Right lobe of liver (tissue), 6 donors: ENCODE data around the gene LZTFL1. TPM values are rescaled to one million over a fixed set of nuclear protein-coding genes. Genes with fewer than 3 reads are reported as not detected.
A peak's percentile ranks its signal among the peaks of the same experiment; 100 is the strongest.

Experiments used
- ATAC-seq, 4 donors: fragments of 200-7000 bp; cut with Tn5 transposase; one replicate each; pipeline ENCODE4 v1.9.1; 2020; ENCODE audit warnings: mild to moderate bottlenecking in 4 of 4, moderate library complexity in 4 of 4
- DNase-seq, 3 donors: peaks; one replicate each; pipeline ENCODE4 v3.0.0-alpha.2; 2020
- H3K27ac ChIP-seq, 3 donors: fragments of 200-600 bp; one replicate each; pipeline ENCODE4 v1.8.0; 2022
- H3K27me3 ChIP-seq, 2 donors: fragments of 200-600 bp; one replicate each; pipeline ENCODE4 v1.8.0; 2022
- H3K36me3 ChIP-seq, 4 donors: fragments of 200-600 bp; sonication (generic) in 1 of 4; one replicate each; pipeline versions ENCODE4 v1.5.1 to v1.8.0; 2017 to 2022; ENCODE audit warnings: control low read depth in 1 of 4
- H3K4me1 ChIP-seq, 4 donors: fragments of 200-600 bp; sonication (generic) in 1 of 4; one replicate each; pipeline versions ENCODE4 v1.5.1 to v1.8.0; 2017 to 2022; ENCODE audit warnings: control low read depth in 1 of 4
- H3K4me3 ChIP-seq, 3 donors: fragments of 200-600 bp; one replicate each; pipeline ENCODE4 v1.8.0; 2022
- H3K9me3 ChIP-seq, 4 donors: fragments of 200-600 bp; sonication (generic) in 1 of 4; one replicate each; pipeline versions ENCODE4 v1.5.1 to v1.8.0; 2017 to 2022; ENCODE audit warnings: control low read depth in 1 of 4
- CTCF ChIP-seq, 4 donors: fragments of 200-600 bp in 3 of 4; fragments of 450-650 bp in 1 of 4; IDR thresholded peaks; one replicate each; pipeline versions ENCODE4 v1.5.1 to v1.8.0; 2016 to 2022; ENCODE audit warnings: antibody characterized with exemption in 4 of 4, mild to moderate bottlenecking in 2 of 4
- POLR2A ChIP-seq: fragments of 450-650 bp; IDR thresholded peaks from one replicate; pipeline ENCODE4 v1.6.1; 2017; ENCODE audit warnings: antibody characterized with exemption, mild to moderate bottlenecking
- WGBS: methylation state at CpG from one replicate; pipeline ENCODE4 v1.1.6; 2018; ENCODE audit warnings: low coverage, low lambda C conversion rate; ENCODE audit not compliant: insufficient coverage; ENCODE audit errors: missing lambda C conversion rate; 5-methylcytosine and 5-hydroxymethylcytosine counted together
- intact Hi-C, 2 donors: fragments of 100-400 bp; cut with DNase I; formaldehyde crosslinking; loops; one replicate each; pipeline versions ENCODE4 v1.11.2 to v1.14.1; 2022
- long read RNA-seq: library from polyadenylated mRNA; unstranded; transcript quantifications from one replicate; pipeline ENCODE4 v2.0.0, GENCODE V29; 2019
- total RNA-seq, 6 experiments: library from RNA; depleted of rRNA in 2 of 6; stranded (reverse); fragments of >200 nt in 2 of 6; fragmentation: NEBNext Ultra II Directional in 3 of 6; extraction: Animal tissue kit (Norgen Biotek cat#: 25700) in 3 of 6; gene quantifications; one replicate each; pipeline versions ENCODE4 v1.1.0 to v1.2.4, GENCODE V29; 2016 to 2023
- donor health status: DM: no; HTN: yes; CAD: no.
- donor health status: DM: no; HTN: no; CAD: no.
- donor health status: DM: no; HTN: no; CAD: no.
- donor health status: DM: no; HTN: yes; CAD: no.
- donor health status: DM: no; HTN: yes; CAD: no.

LZTFL1 gene
- 10 to 100 TPM in 1 of 6 experiments, 1 to 10 TPM in 5; 2.6 to 12.8 (median 6.0) TPM for total RNA-seq
- long read RNA-seq, full-length matches to known transcripts: 1 of 2 reads
- long read RNA-seq, partial matches to known transcripts: 1 of 2 reads
- long read RNA-seq, other reads (novel, unspliced or antisense): 0 of 2 reads

- ATAC-seq: peak; percentile 90 to 95 (median 94)
- H3K4me3 ChIP-seq: peak within 1 kb of the TSS; percentile 87 to 91 (median 90)
- H3K36me3 ChIP-seq: no peaks in the 10 kb centered on the region
- 0% methylated on average over 19 of the region's 49 CpGs for WGBS
- H3K27ac ChIP-seq: no peak within 1 kb of the TSS
- intact Hi-C loops: no loop called here
- peaks cover 0 to 22% (median 7%) of the 10 kb centered on the region in 4 donors for H3K4me1 ChIP-seq
- no peak for TF ChIP-seq CTCF (IDR thresholded peaks at IDR 0.05)
- TF ChIP-seq POLR2A: peak; percentile 18
- H3K9me3 ChIP-seq: no peaks in the 10 kb centered on the region
- no peaks in the 10 kb centered on the region for H3K27me3 ChIP-seq
- peak; percentile 87 to 94 (median 90) for DNase-seq
Observed at GRCh38 chr3:45841757-45842491, at the start of gene LZTFL1. TSS of gene LZTFL1 (minus strand) at chr3:45842119. CDS start at chr3:45841991, 128 bp downstream.

GRCh38 chr3:45890405-45890804, 48.5 kb upstream of the LZTFL1 start:
- Histone ChIP-seq H3K4me3 (no peak overlapping the region), H3K36me3 (no peaks in the 10 kb centered on the region), H3K27me3 (no peaks in the 10 kb centered on the region), H3K9me3 (no peaks in the 10 kb centered on the region), H3K27ac (no peak overlapping the region), H3K4me1 (no peaks in the 10 kb centered on the region)
- TF ChIP-seq CTCF (IDR thresholded peaks at IDR 0.05) (no peak), POLR2A (no peak)
- intact Hi-C loops: no loop called here
- ATAC-seq (no peak), DNase-seq (no peak)
- WGBS: 33% methylated on average over 3 of the region's 3 CpGs

- DNase-seq: no peak
Observed at GRCh38 chr3:45889337-45889736, 47.4 kb upstream of the LZTFL1 start.

GRCh38 chr3:45887759-45888511, 46.0 kb upstream of the LZTFL1 start:
- Histone ChIP-seq H3K4me1 (no peaks in the 10 kb centered on the region), H3K36me3 (no peaks in the 10 kb centered on the region), H3K9me3 (no peaks in the 10 kb centered on the region), H3K27ac (no peak overlapping the region), H3K4me3 (no peak overlapping the region), H3K27me3 (no peaks in the 10 kb centered on the region)
- WGBS: 65% methylated on average over 7 of the region's 7 CpGs
- no peak for TF ChIP-seq POLR2A
- TF ChIP-seq CTCF (IDR thresholded peaks at IDR 0.05): no peak
- ATAC-seq (no peak), DNase-seq (no peak)
- intact Hi-C loops: no loop called here

More at GRCh38 chr3:45889337-45889736, 47.4 kb upstream of the LZTFL1 start:
- ATAC-seq: no peak
- Histone ChIP-seq H3K4me1 (no peaks in the 10 kb centered on the region), H3K27me3 (no peaks in the 10 kb centered on the region), H3K27ac (no peak overlapping the region), H3K9me3 (no peaks in the 10 kb centered on the region), H3K4me3 (no peak overlapping the region), H3K36me3 (no peaks in the 10 kb centered on the region)
- TF ChIP-seq POLR2A: no peak
- no peak for TF ChIP-seq CTCF (IDR thresholded peaks at IDR 0.05)
- 80% methylated on average over 4 of the region's 4 CpGs for WGBS
- intact Hi-C loops: no loop called here
